Measurements from ENCODE around the gene KIF3A.

KIF3A gene

DNA sequence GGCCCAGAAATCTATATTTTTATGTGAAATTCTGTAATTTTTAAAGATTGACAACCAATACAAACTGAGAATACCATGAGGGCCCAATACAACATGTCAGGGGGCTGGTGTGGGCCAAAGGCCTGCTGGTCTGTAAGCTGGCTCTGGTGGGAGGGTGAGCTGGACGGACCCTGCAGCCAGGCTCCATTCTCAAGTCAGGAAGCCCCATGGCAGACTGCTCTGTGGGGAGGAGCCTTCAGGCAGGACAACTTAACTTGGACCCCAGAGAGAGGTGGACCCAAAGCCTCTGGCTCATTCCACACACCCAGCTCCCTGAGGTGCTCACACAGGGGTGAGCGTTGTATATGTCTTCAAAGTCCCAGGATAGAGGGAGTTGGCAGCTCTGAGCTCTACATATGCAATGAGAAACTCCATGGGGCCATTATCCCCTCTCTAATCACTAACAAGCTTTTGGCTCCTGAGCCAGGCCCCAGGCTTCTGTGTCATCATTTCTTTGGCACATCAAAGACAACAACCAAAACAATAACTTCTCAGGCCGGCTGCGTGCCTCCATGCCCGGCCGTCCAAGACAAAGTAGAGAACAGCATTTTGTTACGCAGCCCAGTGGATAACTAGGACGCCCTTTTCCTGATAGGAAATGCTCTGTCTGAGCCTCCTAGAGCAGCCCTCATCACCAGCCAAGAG is 33.3 kb upstream of the KIF3A start:
- no peak for DNase-seq

DNA sequence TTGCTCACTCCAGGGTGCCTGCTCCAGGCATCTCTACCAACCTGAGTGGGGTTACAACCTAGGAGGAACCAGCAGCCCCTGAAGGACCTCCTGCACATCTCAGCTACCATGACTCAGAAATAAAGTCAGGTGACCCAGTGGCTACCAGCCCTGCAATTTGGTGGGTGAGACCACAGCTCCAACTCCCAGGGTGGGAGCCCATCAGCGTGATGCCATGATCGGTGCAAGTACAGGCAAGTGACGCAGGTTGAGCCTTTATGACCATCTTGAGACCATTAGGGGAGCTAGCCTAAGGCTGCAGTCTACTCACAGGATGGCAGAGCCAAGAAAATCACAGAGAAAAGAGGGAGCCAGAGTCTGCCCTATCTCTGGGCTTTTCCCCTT is 31.1 kb upstream of the KIF3A start:
- no peak for DNase-seq

- DNase-seq: no peak
Measured at GRCh38 chr5:132767150-132767549, 29.8 kb upstream of the KIF3A start.

- no peak for DNase-seq
Measured at GRCh38 chr5:132766806-132767055, 29.4 kb upstream of the KIF3A start.

DNA sequence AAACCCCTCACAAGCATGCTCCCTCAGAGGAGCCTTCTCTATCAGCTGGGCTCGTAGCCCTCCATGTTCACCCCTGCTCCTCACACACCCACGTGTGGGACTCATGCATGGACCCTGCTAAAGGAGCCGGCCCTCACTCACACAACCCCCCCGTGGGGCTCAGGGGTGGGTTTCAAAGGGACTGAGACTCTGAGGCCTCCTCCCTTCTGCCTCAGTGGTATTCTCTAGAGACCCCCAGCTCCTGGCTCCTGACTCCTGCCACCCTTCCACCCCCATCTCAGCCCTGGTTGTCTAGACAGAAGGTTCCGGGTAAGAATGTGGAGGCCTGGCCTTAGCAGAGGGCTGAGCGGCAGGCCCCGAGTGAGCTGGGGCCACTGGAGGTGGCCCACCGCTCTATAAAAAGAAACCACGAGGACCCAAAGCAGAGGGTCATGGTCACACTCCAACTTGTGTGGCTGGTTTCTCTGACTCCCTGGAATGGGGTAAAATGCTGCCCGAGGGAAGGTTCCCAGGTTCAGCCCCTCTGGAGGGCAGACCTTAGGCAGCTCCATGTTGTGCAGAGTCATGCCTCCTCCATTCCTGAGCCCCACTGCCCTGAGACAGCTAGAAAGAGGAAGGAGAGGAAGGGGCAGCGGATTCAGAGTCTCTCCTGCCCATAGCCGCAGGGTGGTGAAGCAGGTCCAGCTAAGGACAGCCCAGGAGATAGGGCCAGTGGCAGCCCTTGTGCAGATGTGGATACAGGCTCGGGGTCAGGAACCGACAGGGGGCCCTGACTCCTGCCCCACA is 28.9 kb upstream of the KIF3A start:
- no peak for DNase-seq

- no peak for DNase-seq
Measured at GRCh38 chr5:132765311-132766019, 28.1 kb upstream of the KIF3A start.

DNA sequence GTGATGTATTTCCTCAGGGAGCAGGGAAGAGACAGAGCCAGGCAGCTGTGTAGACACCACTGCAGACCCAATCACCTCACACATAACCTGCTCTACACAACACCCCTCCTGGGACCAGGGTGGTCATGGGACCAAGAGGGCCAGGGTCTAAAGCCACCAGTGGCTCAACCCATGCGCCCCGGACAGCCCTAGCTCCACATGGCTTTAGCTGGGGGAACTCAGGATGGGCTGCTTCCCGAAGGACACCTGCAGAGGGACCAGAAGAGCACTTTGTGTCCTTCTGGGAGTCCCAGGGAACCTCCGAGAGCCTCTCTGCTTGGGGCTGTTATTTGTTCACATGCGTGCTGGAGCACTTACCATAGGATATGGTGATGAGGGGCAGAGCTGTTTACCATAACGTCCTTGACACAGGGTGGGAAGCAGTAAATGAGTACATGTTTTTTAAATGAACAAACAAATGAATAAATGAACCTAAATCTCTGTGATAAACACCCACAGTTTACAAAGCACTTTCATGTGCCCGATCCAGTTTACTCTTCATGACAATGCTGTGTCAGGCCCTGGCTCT is 27.4 kb upstream of the KIF3A start:
- no peak for DNase-seq

- DNase-seq: no peak
Measured at GRCh38 chr5:132764051-132764450, 26.7 kb upstream of the KIF3A start.

DNA sequence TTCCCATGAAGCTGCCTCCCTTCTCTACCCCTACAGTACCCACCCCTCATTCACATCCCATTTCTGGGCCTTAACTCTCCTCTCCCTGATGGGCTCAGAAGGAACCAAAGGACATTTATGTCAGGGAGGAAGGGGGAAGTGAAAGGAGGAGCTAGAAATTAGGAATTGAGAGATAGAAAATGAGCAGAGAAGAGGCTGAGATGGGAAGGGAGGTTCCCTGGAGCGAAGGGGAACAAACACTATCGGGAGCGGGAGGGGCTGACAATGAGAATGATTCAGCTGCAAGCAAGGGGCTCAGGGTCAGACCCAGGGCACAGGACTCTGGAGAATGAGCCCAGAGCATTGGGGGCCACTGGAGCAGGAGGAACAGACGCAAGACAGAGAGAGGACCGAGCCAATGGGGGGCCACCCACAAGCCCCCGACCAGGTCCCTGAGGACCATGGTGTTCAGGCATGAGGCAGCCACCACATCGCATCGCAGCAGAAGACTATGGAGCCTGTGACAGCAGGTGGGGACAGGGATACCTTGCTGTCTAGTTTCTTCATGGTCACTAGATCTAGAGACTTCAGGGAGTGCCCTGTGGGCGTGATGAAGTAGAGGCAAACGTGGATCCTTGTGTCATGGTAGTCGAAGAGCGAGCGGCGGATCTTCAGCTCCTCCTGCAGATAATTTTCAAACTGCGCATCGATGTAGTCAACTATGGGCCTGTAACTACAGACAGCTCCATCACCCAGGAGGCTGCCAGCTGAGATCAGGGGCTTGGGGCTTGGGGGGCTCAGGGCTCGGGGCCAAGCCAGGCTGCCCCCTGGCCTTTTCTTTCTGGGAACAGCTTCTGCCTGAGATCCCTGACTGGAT is 26.1 kb upstream of the KIF3A start:
- DNase-seq: no peak

GRCh38 chr5:132762246-132763000 is 25.1 kb upstream of the KIF3A start:
- DNase-seq: no peak

GRCh38 chr5:132761321-132762240 is 24.2 kb upstream of the KIF3A start:
- DNase-seq: no peak

DNA sequence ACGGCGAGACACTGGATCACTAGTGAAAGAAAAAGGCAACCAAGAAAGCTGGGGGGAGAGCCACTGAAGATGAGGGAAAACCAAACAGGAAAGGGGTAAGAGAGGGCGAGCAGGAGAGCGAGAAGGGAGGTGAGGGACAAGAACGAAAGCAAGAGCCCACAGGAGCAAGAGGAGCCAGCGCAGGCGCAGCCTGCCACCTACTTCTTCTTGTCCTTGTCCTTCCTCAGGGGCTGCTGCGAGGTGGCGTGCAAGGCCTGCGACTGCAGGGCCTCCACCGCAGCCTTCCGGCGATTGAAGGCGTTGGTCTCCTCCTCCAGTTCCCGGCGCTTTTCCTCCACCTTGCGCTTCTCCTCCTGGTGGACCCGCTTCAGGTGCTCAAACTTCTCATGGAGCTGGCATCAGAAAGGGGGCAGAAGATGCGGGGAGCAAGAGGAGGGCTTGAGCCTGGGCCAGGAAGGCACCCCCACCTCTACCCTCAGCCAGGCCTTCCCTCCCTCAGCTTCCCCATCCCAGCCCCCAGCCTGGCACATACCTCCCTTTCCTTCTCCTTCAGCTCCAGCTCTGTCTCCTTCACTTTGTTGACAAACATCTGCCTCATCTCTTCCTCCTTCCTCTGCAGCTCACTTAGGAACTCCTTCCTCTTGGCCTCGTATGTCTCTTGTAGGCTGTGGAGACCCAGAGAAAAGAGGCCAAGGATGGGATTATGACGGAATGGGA is 23.4 kb upstream of the KIF3A start:
- DNase-seq: no peak

DNA sequence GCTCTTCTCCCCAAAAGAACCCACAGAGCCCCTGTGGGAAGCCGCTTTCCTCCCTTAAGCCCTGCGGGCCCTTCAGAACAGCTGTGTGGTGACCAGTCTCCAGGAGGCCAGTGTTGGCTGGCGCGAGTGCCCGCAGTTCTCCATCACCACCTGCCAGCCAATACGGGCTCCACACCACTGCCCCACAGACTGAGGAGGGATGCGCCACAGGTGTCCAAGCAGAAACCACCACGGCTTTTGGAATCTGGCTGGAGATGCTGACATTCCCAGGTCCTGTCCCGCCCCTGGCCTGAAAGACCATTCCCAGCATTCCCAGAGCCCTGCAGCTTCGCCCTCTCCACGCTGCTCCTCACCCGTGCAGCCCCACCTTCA is 22.7 kb upstream of the KIF3A start:
- no peak for DNase-seq

DNA sequence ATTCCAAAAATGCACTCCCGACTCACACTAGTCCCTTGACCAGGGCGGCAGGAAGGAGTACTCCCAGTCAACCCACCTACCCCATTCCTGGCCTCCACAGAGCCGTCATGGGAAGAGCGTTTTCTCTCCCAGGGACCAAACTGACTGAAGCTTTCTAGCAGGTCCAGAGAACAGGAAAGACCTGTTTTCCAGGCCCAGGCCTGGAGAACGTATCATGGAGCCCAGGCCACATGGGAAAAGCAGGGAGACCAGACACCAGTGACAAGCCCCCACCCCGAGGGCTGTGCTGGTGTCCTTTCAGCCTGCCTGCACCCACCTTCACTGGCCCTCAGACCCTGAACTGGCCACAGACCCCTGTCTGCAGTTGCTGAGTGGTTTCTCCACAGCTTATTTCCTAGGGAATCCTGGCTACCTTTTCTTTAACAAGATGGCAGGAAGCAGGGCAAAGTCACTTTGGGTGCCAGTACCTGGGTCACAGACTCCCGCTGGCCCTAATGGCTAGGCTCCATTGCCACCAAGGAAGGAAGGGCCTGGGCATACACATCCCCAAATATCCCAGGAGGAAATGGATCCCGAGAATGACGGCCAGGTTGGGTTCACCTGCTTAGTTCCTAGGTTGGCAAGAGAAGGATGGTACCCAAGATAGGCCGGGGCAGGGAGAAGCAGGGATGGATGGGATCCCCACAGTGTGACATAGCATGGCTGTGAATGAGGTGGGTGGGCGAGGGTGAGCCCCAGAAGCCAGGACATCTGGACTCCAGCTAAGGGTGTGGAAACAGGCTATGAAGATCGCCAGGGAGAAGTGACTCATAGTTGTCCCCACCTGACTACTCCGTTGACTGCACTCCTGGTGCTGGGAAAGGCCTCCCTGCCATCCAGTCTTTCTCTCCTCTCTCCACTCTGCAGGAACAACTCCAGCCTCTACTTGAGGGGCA is 22.0 kb upstream of the KIF3A start:
- DNase-seq: no peak

DNA sequence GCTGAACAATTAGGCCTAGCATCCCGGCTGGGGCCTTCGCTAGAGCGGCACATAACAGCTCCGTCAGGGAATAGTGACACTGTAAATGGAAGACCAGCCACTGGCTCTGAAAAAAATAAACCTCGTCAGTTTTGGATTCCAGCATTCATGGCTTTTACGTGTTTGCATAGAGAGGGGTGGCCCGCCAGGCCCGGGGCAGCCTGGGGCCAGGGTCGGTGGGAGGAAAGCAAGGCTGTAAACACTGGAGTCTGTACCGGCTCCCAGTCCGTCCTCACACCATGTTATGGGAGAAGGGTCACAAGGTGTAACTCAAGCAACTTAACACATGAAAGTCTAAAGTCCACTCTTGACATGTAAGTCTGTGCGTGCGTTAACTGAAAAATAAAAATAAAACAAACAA is 21.1 kb upstream of the KIF3A start:
- DNase-seq: no peak

GRCh38 chr5:132756542-132756941 is 19.2 kb upstream of the KIF3A start:
- no peak for DNase-seq

DNA sequence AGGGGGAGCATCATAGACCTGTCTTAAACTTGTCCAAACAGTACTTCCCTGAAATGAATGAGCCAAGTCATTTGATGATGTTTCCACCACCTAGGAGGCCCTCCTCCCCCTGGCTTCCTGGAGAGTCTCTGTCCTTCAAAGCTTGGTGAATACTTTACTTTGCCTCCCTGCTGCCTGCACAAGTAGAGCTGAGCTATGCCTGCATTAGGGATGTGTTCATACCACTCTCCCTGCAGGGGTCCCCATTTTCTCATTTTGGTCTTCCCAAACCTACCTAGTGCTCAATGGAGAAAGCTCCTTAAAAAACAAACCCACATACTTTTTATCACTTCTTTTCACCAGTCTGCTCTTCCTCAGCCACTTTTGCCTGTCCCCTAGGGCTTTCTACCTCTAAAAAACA is 17.6 kb upstream of the KIF3A start:
- no peak for DNase-seq

DNA sequence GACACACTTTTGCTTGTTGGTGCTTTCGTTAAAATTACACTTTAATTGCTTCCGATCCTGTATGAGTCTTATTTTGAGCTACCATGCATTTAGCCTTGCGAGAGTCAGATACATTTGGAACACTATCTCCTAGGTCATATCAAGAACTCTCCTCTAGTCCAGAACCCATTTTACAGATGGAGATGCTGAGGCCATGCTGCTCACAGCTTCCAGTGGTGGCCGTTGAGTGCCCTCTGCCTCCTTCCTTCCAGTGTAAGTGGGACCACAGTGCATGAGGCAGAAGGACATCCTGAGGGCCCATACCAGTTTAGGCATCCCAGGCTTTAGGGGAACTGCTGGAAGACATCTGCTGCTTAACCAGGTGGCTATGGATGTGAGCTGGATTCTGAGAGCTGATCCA is 16.8 kb upstream of the KIF3A start:
- no peak for DNase-seq
